ENCODE data around the gene SMARCA2.

SMARCA2 gene

DNA sequence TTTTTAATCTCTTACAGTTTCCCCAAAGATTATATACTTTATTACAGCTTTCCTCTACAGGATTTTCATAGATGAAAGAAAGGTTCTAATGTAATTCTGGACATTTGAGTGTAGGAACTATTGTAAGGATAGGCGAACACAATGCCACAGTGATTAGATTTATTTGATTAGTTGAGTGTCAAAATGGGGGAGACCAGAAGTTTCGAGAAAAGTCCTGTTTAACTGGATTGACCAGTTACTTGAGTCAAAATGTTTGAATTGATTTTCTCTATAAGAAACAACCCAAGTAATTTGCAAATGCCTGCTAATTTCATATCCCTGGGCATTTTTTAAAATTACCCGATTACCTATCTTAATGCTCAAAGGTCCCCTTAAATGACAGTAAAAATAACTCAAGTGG, 50.6 kb downstream of the SMARCA2 start:
- no peaks in the 10 kb centered on the region for H3K4me1 ChIP-seq

DNA sequence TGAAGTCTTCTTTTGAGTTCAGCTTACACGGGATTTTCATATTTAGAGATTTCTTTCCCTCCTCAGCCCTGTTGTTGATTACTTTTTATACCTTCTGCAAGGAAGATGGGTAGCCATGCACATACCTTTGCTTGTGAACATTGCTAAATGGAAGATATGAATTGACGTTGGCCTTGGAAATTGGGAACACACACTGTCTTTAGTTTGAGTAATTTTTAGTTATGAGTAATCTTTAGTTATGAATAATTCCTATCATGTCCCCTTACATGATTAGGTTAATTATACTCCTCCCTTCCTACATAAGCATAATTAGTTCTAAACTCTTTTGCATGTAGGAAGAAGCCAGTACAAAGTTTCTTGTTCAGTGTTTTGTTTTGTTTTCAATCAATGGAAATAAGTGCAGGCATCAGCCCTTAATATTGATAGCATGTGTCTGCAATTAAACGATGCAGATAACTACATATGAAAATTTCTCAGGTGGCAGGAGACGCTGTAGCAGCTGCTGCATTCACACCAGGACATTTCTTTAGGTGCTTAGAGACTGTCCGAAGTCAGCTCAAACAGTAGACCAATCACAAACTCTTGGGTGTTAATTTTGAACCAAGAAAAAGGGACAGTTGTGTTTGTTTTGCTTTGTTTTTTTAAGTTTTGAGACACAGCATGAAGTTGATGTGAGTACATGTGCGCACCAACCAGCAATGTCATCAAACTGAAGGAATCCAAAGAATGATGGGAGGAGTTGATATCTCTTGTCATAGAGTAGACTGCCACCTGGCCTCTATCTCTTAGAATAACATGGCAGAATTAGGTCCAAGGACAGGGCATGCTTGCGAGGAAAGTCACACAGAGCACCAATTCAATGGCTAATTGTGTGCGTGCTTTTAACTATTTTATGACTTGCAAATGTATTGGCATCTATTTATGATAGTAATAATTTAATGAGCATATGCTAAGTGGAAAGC, 51.4 kb downstream of the SMARCA2 start:
- H3K9me3 ChIP-seq, result no peaks in the 10 kb centered on the region
- no peaks in the 10 kb centered on the region for H3K27me3 ChIP-seq
- peaks cover 53 to 74% (median 63%) of the 10 kb centered on the region in 3 donors for H3K36me3 ChIP-seq
- no peak overlapping the region for H3K4me3 ChIP-seq
- no peak for DNase-seq
- no peak overlapping the region for H3K27ac ChIP-seq
- intact Hi-C loops (cut with DNase I; ENCODE audit: low total_unique reads), result no loop called here
- no peaks in the 10 kb centered on the region for H3K4me1 ChIP-seq
- TF ChIP-seq, protein P1, sequence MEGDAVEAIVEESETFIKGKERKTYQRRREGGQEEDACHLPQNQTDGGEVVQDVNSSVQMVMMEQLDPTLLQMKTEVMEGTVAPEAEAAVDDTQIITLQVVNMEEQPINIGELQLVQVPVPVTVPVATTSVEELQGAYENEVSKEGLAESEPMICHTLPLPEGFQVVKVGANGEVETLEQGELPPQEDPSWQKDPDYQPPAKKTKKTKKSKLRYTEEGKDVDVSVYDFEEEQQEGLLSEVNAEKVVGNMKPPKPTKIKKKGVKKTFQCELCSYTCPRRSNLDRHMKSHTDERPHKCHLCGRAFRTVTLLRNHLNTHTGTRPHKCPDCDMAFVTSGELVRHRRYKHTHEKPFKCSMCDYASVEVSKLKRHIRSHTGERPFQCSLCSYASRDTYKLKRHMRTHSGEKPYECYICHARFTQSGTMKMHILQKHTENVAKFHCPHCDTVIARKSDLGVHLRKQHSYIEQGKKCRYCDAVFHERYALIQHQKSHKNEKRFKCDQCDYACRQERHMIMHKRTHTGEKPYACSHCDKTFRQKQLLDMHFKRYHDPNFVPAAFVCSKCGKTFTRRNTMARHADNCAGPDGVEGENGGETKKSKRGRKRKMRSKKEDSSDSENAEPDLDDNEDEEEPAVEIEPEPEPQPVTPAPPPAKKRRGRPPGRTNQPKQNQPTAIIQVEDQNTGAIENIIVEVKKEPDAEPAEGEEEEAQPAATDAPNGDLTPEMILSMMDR (IDR thresholded peaks at IDR 0.05), result no peak

More for the DNA sequence above, 50.6 kb downstream of the SMARCA2 start:
- intact Hi-C loops (cut with DNase I; ENCODE audit: low total_unique reads), result no loop called here
- TF ChIP-seq, protein P1 (IDR thresholded peaks at IDR 0.05), result no peak
- Histone ChIP-seq H3K27ac (no peak overlapping the region), H3K36me3 (peaks cover 53 to 74% (median 63%) of the 10 kb centered on the region in 3 donors), H3K9me3 (no peaks in the 10 kb centered on the region), H3K4me3 (no peak overlapping the region), H3K27me3 (no peaks in the 10 kb centered on the region)
- no peak for DNase-seq

DNA sequence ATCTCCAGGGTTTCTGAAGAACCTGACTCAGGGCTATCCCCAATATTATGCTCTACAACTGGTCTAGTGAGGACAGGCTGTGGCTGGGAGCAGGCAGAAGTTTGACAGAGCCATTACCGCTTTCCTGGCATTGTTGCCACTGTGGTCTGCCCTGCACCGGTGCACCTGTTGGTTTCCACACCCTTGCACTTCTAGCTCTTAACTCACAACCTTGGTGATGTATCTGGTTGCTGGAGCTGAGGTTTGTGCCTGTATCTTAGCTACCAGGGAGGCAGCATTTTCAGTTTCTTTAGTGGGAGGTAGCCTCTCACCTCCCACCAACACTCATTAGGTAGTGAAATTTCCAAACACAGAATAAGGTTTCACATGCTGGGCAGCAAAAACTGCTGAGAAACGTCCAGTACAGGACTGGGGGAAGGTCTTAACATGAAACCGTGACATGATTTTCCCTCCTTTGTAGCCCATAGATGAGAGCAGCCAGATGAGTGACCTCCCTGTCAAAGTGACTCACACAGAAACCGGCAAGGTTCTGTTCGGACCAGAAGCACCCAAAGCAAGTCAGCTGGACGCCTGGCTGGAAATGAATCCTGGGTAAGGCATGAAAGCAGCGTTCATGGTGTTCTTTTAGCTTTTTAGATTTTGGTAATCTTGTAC, 57.7 kb downstream of the SMARCA2 start:
- TF ChIP-seq, protein P1 (IDR thresholded peaks at IDR 0.05), result no peak
- no peaks in the 10 kb centered on the region for H3K4me1 ChIP-seq
- DNase-seq, result no peak
- H3K9me3 ChIP-seq, result no peaks in the 10 kb centered on the region
- no peaks in the 10 kb centered on the region for H3K27me3 ChIP-seq
- no peak overlapping the region for H3K4me3 ChIP-seq
- intact Hi-C loops (cut with DNase I; ENCODE audit: low total_unique reads), result no loop called here
- peaks cover 82 to 98% (median 89%) of the 10 kb centered on the region in 3 donors for H3K36me3 ChIP-seq
- H3K27ac ChIP-seq, result no peak overlapping the region

DNA sequence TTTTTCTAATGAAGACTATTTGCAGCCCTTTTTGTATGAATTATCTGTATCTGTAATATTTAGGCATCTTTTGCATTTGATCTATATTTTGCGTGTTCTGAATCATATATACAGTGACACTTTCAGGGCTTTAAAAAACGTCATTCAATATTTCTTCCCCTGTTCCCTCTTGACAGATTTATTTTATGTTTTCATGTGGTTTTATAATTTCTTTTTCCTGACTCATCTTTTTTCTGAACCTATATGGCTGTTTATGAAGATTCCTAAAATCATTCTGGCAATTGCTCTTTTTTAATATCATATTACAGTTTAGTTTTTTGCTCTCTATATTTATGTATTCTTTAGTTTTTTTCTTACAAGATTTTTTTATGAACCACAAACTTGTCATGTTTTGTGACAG, 67.6 kb downstream of the SMARCA2 start:
- Histone ChIP-seq H3K27me3 (no peaks in the 10 kb centered on the region), H3K36me3 (peaks cover 63 to 93% (median 67%) of the 10 kb centered on the region in 3 donors), H3K4me1 (peaks cover 0 to 20% (median 7%) of the 10 kb centered on the region in 4 donors), H3K27ac (no peak overlapping the region), H3K4me3 (no peak overlapping the region), H3K9me3 (no peaks in the 10 kb centered on the region)
- intact Hi-C loops (cut with DNase I; ENCODE audit: low total_unique reads), result no loop called here
- no peak for DNase-seq
- TF ChIP-seq, protein P1 (IDR thresholded peaks at IDR 0.05), result no peak

DNA sequence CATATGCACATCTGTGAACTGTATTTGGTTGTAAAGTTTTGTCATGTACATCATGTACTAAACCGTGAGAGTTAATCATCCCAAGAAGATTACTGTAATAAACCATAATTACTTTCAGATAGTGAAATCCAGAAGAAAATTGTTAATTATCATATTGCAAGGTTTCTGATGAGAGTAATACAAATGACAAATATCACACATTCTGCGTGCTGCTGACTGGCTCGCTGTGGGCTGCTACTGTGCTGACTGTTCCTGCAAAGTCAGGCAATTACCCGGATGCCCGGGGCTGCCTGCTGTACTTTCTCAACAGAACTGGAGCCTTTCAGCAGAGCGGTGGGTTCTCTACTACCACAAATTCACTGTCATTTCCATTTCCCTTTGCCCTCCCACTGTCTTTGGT, 68.3 kb downstream of the SMARCA2 start:
- no peak for DNase-seq
- Histone ChIP-seq H3K9me3 (no peaks in the 10 kb centered on the region), H3K36me3 (peaks cover 56 to 93% (median 60%) of the 10 kb centered on the region in 3 donors)

More for the DNA sequence above, 68.3 kb downstream of the SMARCA2 start:
- H3K27me3 ChIP-seq, result no peaks in the 10 kb centered on the region
- intact Hi-C loops (cut with DNase I; ENCODE audit: low total_unique reads), result no loop called here
- H3K4me3 ChIP-seq, result no peak overlapping the region
- TF ChIP-seq, protein P1 (IDR thresholded peaks at IDR 0.05), result no peak
- H3K4me1 ChIP-seq, result peaks cover 0 to 20% (median 7%) of the 10 kb centered on the region in 4 donors
- no peak overlapping the region for H3K27ac ChIP-seq
